ENCODE results near the gene DMXL1. TPM values are rescaled to one million over a fixed set of nuclear protein-coding genes. Genes with fewer than 3 reads are reported as not detected.

The DMXL1 gene
- 10 to 100 TPM; 31.5 to 33.0 TPM for total RNA-seq

GRCh38 chr5:119070828-119071560, at the start of gene DMXL1:
Gene DMXL1, plus strand, starts transcription at chr5:119071087. Its CDS starts 483 bp downstream, at chr5:119071570.
- H3K36me3 Mint-ChIP-seq (ENCODE audit: low read depth) = peaks cover 4% of the 10 kb centered on the region
- ChIA-PET CTCF (interaction anchor here (0.8 to 2.6 kb wide), 13 partner anchors 82 to 342 kb away, joined by 3 to 18 read pairs (median 4); partner anchors contain the start of gene DTWD2), POLR2A (interaction anchor here (0.6 to 2.6 kb wide), 22 partner anchors 9 to 382 kb away, joined by 3 to 34 read pairs (median 6); partner anchors contain the start of genes DTWD2, HSD17B4 and TNFAIP8)
- H3K4me1 Mint-ChIP-seq = peaks cover 41% of the 10 kb centered on the region
- peak within 1 kb of the TSS; percentile 96 for H3K27ac Mint-ChIP-seq
- no peaks in the 10 kb centered on the region for H3K27me3 Mint-ChIP-seq
- no peaks in the 10 kb centered on the region for H3K9me3 Mint-ChIP-seq
- DNase-seq = peak; percentile 99
- H3K4me3 Mint-ChIP-seq = peak within 1 kb of the TSS; percentile 89

GRCh38 chr5:119021149-119021732, 49.6 kb upstream of the DMXL1 start:
- no peaks in the 10 kb centered on the region for H3K27me3 Mint-ChIP-seq
- H3K4me1 Mint-ChIP-seq = no peaks in the 10 kb centered on the region
- ChIA-PET CTCF (interaction anchor here (0.7 to 3.5 kb wide), 8 partner anchors 33 to 414 kb away, joined by 3 to 49 read pairs (median 6); partner anchors contain the start of gene DTWD2), POLR2A (no interaction called here)
- peaks cover 3% of the 10 kb centered on the region for H3K36me3 Mint-ChIP-seq (ENCODE audit: low read depth)
- DNase-seq = no peak
- H3K27ac Mint-ChIP-seq = no peak overlapping the region
- H3K4me3 Mint-ChIP-seq = no peak overlapping the region
- H3K9me3 Mint-ChIP-seq = peaks cover 2% of the 10 kb centered on the region

GRCh38 chr5:119022017-119022745, 48.7 kb upstream of the DMXL1 start:
- ChIA-PET POLR2A (interaction anchor here (0.6 kb wide), 1 partner anchor 389 kb away, joined by 4 read pairs; no protein-coding TSS in a partner anchor), CTCF (interaction anchor here (0.6 to 3.5 kb wide), 9 partner anchors 34 to 413 kb away, joined by 3 to 49 read pairs (median 4); partner anchors contain the start of gene DTWD2)
- H3K27me3 Mint-ChIP-seq = no peaks in the 10 kb centered on the region
- no peaks in the 10 kb centered on the region for H3K4me1 Mint-ChIP-seq
- no peak overlapping the region for H3K4me3 Mint-ChIP-seq
- peaks cover 3% of the 10 kb centered on the region for H3K36me3 Mint-ChIP-seq (ENCODE audit: low read depth)
- DNase-seq = no peak
- H3K27ac Mint-ChIP-seq = no peak overlapping the region
- H3K9me3 Mint-ChIP-seq = peaks cover 2% of the 10 kb centered on the region

- ChIA-PET CTCF (interaction anchor here (1.3 to 3.5 kb wide), 4 partner anchors 34 to 412 kb away, joined by 3 to 49 read pairs (median 6); partner anchors contain the start of gene DTWD2), POLR2A (no interaction called here)
- no peaks in the 10 kb centered on the region for H3K27me3 Mint-ChIP-seq
- DNase-seq = no peak
- no peak overlapping the region for H3K27ac Mint-ChIP-seq
- peaks cover 2% of the 10 kb centered on the region for H3K9me3 Mint-ChIP-seq
- no peak overlapping the region for H3K4me3 Mint-ChIP-seq
- peaks cover 3% of the 10 kb centered on the region for H3K36me3 Mint-ChIP-seq (ENCODE audit: low read depth)
- no peaks in the 10 kb centered on the region for H3K4me1 Mint-ChIP-seq
These were observed 48.1 kb upstream of the DMXL1 start for GRCh38 chr5:119022773-119023172.

GRCh38 chr5:119028575-119028974, 42.3 kb upstream of the DMXL1 start:
- H3K27ac Mint-ChIP-seq = no peak overlapping the region
- peaks cover 6% of the 10 kb centered on the region for H3K36me3 Mint-ChIP-seq (ENCODE audit: low read depth)
- ChIA-PET POLR2A (no interaction called here), CTCF (no interaction called here)
- no peak for DNase-seq
- no peaks in the 10 kb centered on the region for H3K27me3 Mint-ChIP-seq
- no peak overlapping the region for H3K4me3 Mint-ChIP-seq
- H3K4me1 Mint-ChIP-seq = peaks cover 16% of the 10 kb centered on the region
- H3K9me3 Mint-ChIP-seq = peaks cover 2% of the 10 kb centered on the region

GRCh38 chr5:119031011-119031886, 39.6 kb upstream of the DMXL1 start:
- Mint-ChIP-seq H3K4me1 (peaks cover 19% of the 10 kb centered on the region), H3K27me3 (no peaks in the 10 kb centered on the region), H3K27ac (peak overlapping the region; percentile 49), H3K9me3 (no peaks in the 10 kb centered on the region), H3K4me3 (peak overlapping the region; percentile 8), H3K36me3 (ENCODE audit: low read depth) (peaks cover 3% of the 10 kb centered on the region)
- ChIA-PET POLR2A (interaction anchor here (1.7 kb wide), 1 partner anchor 39 kb away, joined by 6 read pairs; the partner anchor contains the start of gene DMXL1), CTCF (interaction anchor here (1.9 kb wide), 1 partner anchor 381 kb away, joined by 5 read pairs; no protein-coding TSS in a partner anchor)
- DNase-seq = no peak

- Mint-ChIP-seq H3K4me3 (no peak overlapping the region), H3K27me3 (no peaks in the 10 kb centered on the region), H3K4me1 (peaks cover 19% of the 10 kb centered on the region), H3K9me3 (no peaks in the 10 kb centered on the region), H3K27ac (no peak overlapping the region), H3K36me3 (ENCODE audit: low read depth) (peaks cover 3% of the 10 kb centered on the region)
- CTCF ChIA-PET = interaction anchor here (1.9 to 2.2 kb wide), 2 partner anchors 44 to 380 kb away, joined by 5 to 6 read pairs; no protein-coding TSS in a partner anchor
- no peak for DNase-seq
- POLR2A ChIA-PET = interaction anchor here (1.7 kb wide), 1 partner anchor 39 kb away, joined by 6 read pairs; the partner anchor contains the start of gene DMXL1
These were observed 39.0 kb upstream of the DMXL1 start for GRCh38 chr5:119031905-119032304.

- no peak for DNase-seq
- Mint-ChIP-seq H3K9me3 (no peaks in the 10 kb centered on the region), H3K27me3 (no peaks in the 10 kb centered on the region), H3K4me1 (peaks cover 19% of the 10 kb centered on the region), H3K27ac (no peak overlapping the region), H3K4me3 (no peak overlapping the region), H3K36me3 (ENCODE audit: low read depth) (peaks cover 3% of the 10 kb centered on the region)
- CTCF ChIA-PET = interaction anchor here (0.5 to 2.2 kb wide), 3 partner anchors 13 to 379 kb away, joined by 3 to 6 read pairs (median 5); no protein-coding TSS in a partner anchor
- POLR2A ChIA-PET = no interaction called here
These were observed 38.2 kb upstream of the DMXL1 start for GRCh38 chr5:119032656-119033055.

GRCh38 chr5:119033135-119033534, 37.8 kb upstream of the DMXL1 start:
- no peak overlapping the region for H3K27ac Mint-ChIP-seq
- peaks cover 3% of the 10 kb centered on the region for H3K36me3 Mint-ChIP-seq (ENCODE audit: low read depth)
- no peaks in the 10 kb centered on the region for H3K27me3 Mint-ChIP-seq
- CTCF ChIA-PET = interaction anchor here (0.5 to 2.2 kb wide), 3 partner anchors 13 to 379 kb away, joined by 3 to 6 read pairs (median 5); no protein-coding TSS in a partner anchor
- peaks cover 19% of the 10 kb centered on the region for H3K4me1 Mint-ChIP-seq
- POLR2A ChIA-PET = no interaction called here
- no peaks in the 10 kb centered on the region for H3K9me3 Mint-ChIP-seq
- DNase-seq = no peak
- H3K4me3 Mint-ChIP-seq = no peak overlapping the region

- no peak overlapping the region for H3K27ac Mint-ChIP-seq
- POLR2A ChIA-PET = no interaction called here
- no peak overlapping the region for H3K4me3 Mint-ChIP-seq
- H3K9me3 Mint-ChIP-seq = no peaks in the 10 kb centered on the region
- DNase-seq = no peak
- peaks cover 13% of the 10 kb centered on the region for H3K4me1 Mint-ChIP-seq
- H3K36me3 Mint-ChIP-seq (ENCODE audit: low read depth) = no peaks in the 10 kb centered on the region
- no peaks in the 10 kb centered on the region for H3K27me3 Mint-ChIP-seq
- CTCF ChIA-PET = no interaction called here
These were observed 34.7 kb upstream of the DMXL1 start for GRCh38 chr5:119036101-119036762.

- Mint-ChIP-seq H3K4me1 (peaks cover 3% of the 10 kb centered on the region), H3K9me3 (no peaks in the 10 kb centered on the region), H3K36me3 (ENCODE audit: low read depth) (no peaks in the 10 kb centered on the region), H3K4me3 (no peak overlapping the region), H3K27ac (no peak overlapping the region), H3K27me3 (no peaks in the 10 kb centered on the region)
- CTCF ChIA-PET = no interaction called here
- no peak for DNase-seq
- POLR2A ChIA-PET = no interaction called here
These were observed 33.2 kb upstream of the DMXL1 start for GRCh38 chr5:119037496-119038215.

Measured in activated CD4-positive, alpha-beta memory T cell treated with anti-CD3 and anti-CD28 coated beads, Interleukin-2, amount 10 ng/mL, durations not matched to agents 7 days and 5 days (primary cell).